Measurements from ENCODE around the gene FRAS1.
"Not testable (repeated sequence)": the region's sequence is repeated elsewhere in the genome, so short reads cannot be mapped to it uniquely, and the experiment has no call there.

Gene FRAS1

DNA sequence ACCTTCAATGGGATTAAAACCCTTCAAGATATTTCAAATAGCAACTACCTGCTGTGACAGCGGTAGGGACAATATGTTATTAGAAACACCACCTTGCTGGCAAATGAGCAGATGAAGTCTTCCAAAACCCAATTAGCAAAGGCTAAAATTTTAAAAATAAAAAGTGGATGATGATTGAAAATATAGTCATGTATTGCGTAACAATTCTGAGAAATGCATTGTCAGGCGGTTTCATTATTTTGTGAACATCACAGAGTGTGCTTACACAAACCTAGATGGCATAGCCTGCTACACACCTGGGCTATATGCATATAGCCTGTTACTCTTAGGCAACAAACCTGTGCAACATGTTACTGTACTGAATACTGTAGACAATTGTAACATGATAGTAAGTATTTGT, 403.2 kb downstream of the FRAS1 start:
- Histone ChIP-seq H3K27me3 (no peaks in the 10 kb centered on the region), H3K9ac (no peak overlapping the region), H4K20me1 (no peaks in the 10 kb centered on the region), H3K9me3 (no peaks in the 10 kb centered on the region), H3K36me3 (no peaks in the 10 kb centered on the region), H3K4me3 (no peak overlapping the region), H3K4me2 (no peak overlapping the region), H3K4me1 (no peaks in the 10 kb centered on the region), H3K27ac (no peak overlapping the region)
- TF ChIP-seq Cebpa-rat (IDR thresholded peaks at IDR 0.05), result peak; percentile 84; the same call in 1 of the 2 replicates

DNA sequence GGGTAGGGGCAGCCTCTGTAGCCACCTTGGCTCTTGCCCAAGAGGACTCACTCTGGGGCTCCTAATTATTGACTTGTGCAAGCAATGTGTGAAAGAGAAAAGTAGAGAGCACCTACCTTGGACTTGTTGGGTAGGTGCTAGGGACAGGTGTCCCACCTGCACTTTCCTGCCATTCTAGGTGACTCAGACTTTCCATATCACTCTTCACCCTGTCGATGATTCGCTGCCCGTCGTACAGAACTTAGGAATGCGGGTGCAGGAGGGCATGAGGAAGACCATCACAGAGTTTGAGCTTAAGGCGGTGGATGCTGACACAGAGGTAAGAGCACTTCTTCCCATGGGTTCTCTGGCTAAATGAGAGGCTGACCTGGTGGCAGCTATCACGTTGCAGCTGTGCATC, 407.1 kb downstream of the FRAS1 start:
- no peak for TF ChIP-seq Cebpa-rat (IDR thresholded peaks at IDR 0.05)
- Histone ChIP-seq H3K27me3 (no peaks in the 10 kb centered on the region), H3K4me2 (no peak overlapping the region), H3K4me1 (no peaks in the 10 kb centered on the region), H3K9me3 (no peaks in the 10 kb centered on the region), H3K27ac (no peak overlapping the region), H3K36me3 (no peaks in the 10 kb centered on the region), H3K9ac (no peak overlapping the region), H4K20me1 (no peaks in the 10 kb centered on the region), H3K4me3 (no peak overlapping the region)

DNA sequence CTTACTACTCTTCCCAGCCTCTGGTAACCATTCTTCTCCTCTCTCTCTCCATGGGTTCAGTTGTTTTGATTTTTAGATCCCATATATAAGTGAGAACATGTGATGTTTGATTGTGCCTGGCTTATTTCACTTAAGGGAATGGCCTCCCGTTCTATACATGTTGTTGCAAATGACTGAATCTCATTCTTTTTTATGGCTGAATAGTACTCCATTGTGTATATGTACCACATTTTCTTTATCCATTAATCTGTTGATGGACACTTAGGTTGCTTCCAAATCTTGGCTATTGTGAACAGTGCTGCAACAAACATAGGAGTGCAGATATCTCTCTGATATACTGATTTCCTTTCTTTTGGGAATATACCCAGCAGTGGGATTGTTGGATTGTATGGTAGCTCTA, 410.1 kb downstream of the FRAS1 start:
- H3K4me1 ChIP-seq, H3K9ac ChIP-seq, H3K4me3 ChIP-seq, H3K27me3 ChIP-seq, H3K36me3 ChIP-seq, H4K20me1 ChIP-seq, H3K9me3 ChIP-seq, H3K4me2 ChIP-seq, H3K27ac ChIP-seq: not testable (repeated sequence)

DNA sequence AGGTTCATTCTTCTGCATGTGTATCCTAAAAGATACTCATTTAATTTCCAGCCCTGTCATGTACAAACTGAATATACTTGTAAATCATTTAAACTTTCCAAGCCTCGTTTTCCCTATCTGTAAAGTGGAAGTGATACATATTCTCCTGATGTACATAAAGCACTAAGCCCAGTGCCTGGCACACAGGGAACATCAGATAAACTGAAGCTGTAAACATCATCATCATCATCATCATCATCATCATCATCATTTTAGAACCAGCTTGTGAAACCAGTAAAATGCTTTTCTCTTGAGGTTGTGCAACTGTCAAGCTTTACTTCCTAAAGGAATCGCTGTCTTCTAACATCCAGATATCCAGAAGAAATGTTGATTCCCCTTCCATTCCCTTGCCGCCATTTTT, 411.1 kb downstream of the FRAS1 start:
- Histone ChIP-seq H3K4me2 (no peak overlapping the region), H3K9ac (no peak overlapping the region), H3K27me3 (no peaks in the 10 kb centered on the region), H3K36me3 (no peaks in the 10 kb centered on the region), H3K9me3 (no peaks in the 10 kb centered on the region), H4K20me1 (no peaks in the 10 kb centered on the region), H3K4me1 (no peaks in the 10 kb centered on the region), H3K4me3 (no peak overlapping the region), H3K27ac (no peak overlapping the region)
- no peak for TF ChIP-seq Cebpa-rat (IDR thresholded peaks at IDR 0.05)

DNA sequence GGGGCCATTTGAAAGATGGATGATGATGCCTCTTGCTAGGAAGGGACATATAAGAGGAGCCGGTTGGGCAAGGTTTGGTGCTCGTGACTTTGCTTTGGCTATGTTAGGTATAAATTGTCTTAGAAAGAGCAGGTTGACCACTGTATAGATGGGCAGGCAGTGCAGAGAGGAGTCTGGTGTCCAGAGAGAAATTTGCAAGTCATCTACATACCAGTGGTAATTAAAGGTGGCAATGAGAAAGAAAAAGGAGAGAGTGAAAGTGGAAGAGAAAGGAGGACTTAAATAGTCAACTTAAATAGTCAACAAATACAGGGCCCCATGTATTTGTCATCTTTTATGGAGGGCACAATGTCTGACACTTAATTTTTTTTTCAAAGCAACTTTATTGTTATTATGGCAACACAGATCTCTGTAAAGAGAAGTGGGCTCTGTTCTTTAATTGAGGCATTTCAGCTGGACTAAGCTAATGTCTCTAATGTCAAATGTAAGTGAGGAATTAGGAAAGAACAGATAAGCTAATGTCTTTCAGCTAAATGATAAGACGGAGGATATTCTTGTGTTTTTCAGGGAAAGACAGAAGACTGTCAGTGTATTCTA, 419.1 kb downstream of the FRAS1 start:
- Histone ChIP-seq H3K9ac (no peak overlapping the region), H3K36me3 (no peaks in the 10 kb centered on the region)
- TF ChIP-seq Cebpa-rat (IDR thresholded peaks at IDR 0.05), result no peak

DNA sequence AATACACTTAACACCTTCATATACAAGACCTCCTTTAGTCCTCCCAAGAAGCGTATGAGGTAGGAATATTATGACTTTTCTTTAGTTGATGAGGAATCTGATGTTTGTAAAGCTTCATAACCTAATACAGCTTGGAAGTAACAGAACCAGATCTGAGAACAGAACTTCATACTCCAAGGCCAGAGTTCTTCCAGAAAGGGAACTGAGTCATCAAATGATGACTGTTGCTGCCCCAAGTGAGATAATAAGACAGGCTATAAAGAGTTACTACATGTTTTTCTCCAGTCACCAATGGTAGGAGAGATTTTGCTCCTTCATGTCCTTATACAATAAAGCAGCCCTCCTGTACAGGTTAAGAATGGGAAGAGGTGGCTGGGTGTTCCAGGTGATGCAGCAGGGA, 420.2 kb downstream of the FRAS1 start:
- no peaks in the 10 kb centered on the region for H4K20me1 ChIP-seq
- H3K4me1 ChIP-seq, result peaks cover 14% of the 10 kb centered on the region
- H3K9ac ChIP-seq, result no peak overlapping the region
- H3K4me2 ChIP-seq, result no peak overlapping the region
- no peaks in the 10 kb centered on the region for H3K36me3 ChIP-seq
- H3K27ac ChIP-seq, result no peak overlapping the region
- H3K4me3 ChIP-seq, result no peak overlapping the region
- no peaks in the 10 kb centered on the region for H3K27me3 ChIP-seq
- H3K9me3 ChIP-seq, result no peaks in the 10 kb centered on the region
- no peak for TF ChIP-seq Cebpa-rat (IDR thresholded peaks at IDR 0.05)

More for the DNA sequence above, 419.1 kb downstream of the FRAS1 start:
- H3K27me3 ChIP-seq, result no peaks in the 10 kb centered on the region
- no peak overlapping the region for H3K27ac ChIP-seq
- no peak overlapping the region for H3K4me2 ChIP-seq
- H3K9me3 ChIP-seq, result no peaks in the 10 kb centered on the region
- H4K20me1 ChIP-seq, result no peaks in the 10 kb centered on the region
- peaks cover 14% of the 10 kb centered on the region for H3K4me1 ChIP-seq
- no peak overlapping the region for H3K4me3 ChIP-seq

DNA sequence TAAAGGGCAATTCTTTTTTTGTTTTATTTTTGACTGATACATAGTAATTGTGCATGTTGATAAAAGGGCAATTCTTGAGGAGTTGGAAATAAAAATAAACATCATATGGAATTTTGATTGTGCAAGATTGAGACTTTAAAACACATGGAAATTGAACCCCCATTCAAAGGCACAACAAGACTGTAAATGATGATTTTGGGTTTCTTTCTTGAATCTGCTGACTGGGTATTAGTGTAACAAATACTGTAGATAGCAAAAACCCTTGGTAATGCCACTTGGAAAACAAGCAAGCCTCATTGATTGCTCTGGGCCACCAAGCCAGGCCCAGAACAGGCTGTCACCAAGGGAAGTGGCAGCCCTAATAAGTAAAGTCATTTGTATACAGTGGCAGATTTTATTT, 421.4 kb downstream of the FRAS1 start:
- TF ChIP-seq Cebpa-rat (IDR thresholded peaks at IDR 0.05), result no peak
- Histone ChIP-seq H3K27me3 (no peaks in the 10 kb centered on the region), H3K9ac (no peak overlapping the region), H3K36me3 (no peaks in the 10 kb centered on the region), H4K20me1 (no peaks in the 10 kb centered on the region), H3K4me2 (peak overlapping the region; percentile 40), H3K4me3 (no peak overlapping the region), H3K4me1 (peaks cover 14% of the 10 kb centered on the region), H3K9me3 (no peaks in the 10 kb centered on the region), H3K27ac (no peak overlapping the region)

DNA sequence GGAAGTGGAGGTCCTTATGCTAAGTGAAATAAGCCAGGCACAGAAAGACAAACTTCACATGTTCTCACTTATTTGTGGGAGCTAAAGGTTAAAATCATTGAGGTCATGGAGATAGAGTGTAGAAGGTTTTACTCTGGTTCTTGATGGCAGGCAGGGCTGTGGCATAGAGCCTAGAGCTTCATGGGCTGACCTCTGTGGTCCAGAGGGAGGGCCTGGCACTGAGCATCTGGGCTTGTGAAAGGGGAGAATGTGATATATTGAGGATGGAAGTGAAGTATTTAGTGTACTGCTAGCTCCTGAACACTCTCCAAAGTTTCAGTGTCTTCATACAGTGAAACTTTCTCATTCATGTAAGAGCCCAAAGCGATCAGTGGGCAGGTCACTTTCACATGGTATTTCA, 423.2 kb downstream of the FRAS1 start:
- no peak overlapping the region for H3K27ac ChIP-seq
- H3K4me3 ChIP-seq, result no peak overlapping the region
- H3K9me3 ChIP-seq, result no peaks in the 10 kb centered on the region
- no peak overlapping the region for H3K4me2 ChIP-seq
- H4K20me1 ChIP-seq, result no peaks in the 10 kb centered on the region
- no peak for TF ChIP-seq Cebpa-rat (IDR thresholded peaks at IDR 0.05)
- H3K27me3 ChIP-seq, result no peaks in the 10 kb centered on the region
- H3K4me1 ChIP-seq, result peaks cover 14% of the 10 kb centered on the region
- no peak overlapping the region for H3K9ac ChIP-seq
- no peaks in the 10 kb centered on the region for H3K36me3 ChIP-seq

DNA sequence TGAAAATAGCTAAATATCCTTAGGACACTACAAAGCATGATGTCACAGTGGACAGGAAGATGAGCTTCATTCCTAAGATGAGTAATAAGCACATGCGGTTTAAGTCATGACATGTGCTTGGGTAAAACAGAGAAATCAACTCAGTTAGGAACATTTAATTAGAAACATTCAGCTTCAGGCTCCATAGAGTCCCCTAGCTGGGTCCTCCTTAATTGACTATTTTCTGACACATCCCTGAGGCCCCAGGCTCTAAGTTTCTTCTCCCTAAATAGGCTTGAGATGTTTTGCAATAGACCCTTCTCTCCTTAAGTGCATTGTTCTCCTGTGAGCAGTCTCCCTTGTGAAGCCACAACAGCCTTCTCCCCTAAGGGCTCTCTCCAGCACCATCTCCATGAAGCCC, 424.1 kb downstream of the FRAS1 start:
- H3K27me3 ChIP-seq, result no peaks in the 10 kb centered on the region
- no peaks in the 10 kb centered on the region for H3K36me3 ChIP-seq
- no peaks in the 10 kb centered on the region for H4K20me1 ChIP-seq
- no peak overlapping the region for H3K4me2 ChIP-seq
- no peak for TF ChIP-seq Cebpa-rat (IDR thresholded peaks at IDR 0.05)
- no peak overlapping the region for H3K27ac ChIP-seq
- H3K4me1 ChIP-seq, result peaks cover 14% of the 10 kb centered on the region
- H3K9ac ChIP-seq, result no peak overlapping the region
- H3K4me3 ChIP-seq, result no peak overlapping the region
- H3K9me3 ChIP-seq, result no peaks in the 10 kb centered on the region

DNA sequence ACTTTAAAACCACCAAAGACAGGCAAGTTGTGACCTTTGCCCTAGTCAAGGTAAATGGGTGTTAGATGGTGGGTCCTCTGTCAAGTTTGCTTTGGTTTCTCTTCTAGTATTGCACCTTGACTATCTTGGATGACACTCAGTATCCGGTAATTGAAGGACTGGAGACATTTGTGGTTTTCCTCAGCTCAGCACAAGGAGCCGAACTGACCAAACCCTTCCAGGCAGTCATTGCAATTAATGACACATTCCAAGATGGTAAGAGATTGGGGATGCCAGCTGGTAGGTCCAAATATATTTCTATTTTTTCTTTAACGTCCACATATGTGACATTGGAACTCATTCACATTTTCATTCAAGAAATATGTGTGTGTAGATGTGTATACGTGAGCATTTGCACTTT, 425.2 kb downstream of the FRAS1 start:
- peaks cover 14% of the 10 kb centered on the region for H3K4me1 ChIP-seq
- H3K36me3 ChIP-seq, result no peaks in the 10 kb centered on the region
- no peak overlapping the region for H3K4me3 ChIP-seq
- TF ChIP-seq Cebpa-rat (IDR thresholded peaks at IDR 0.05), result no peak
- H3K27me3 ChIP-seq, result no peaks in the 10 kb centered on the region
- no peak overlapping the region for H3K27ac ChIP-seq
- no peaks in the 10 kb centered on the region for H4K20me1 ChIP-seq
- H3K4me2 ChIP-seq, result no peak overlapping the region
- H3K9ac ChIP-seq, result no peak overlapping the region
- H3K9me3 ChIP-seq, result no peaks in the 10 kb centered on the region

DNA sequence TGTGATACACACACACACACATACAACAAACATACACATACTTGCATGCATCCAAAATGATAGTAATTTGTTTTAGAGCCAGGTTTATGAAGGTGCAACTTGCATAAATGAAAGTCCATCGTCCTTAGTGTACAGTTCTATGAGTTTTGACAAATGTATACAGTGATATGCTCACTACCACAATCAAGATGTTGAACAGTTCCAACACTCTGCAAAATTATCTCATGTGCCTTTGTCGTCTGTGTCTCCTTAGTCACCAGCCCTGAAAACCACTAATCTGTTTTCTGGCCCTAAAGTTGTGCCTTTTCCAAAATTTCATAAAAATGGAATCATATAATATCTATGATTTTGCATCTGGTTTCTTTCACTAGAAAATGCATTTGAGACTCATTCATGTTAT, 426.7 kb downstream of the FRAS1 start:
- Histone ChIP-seq H3K27me3 (no peaks in the 10 kb centered on the region), H3K9me3 (no peaks in the 10 kb centered on the region), H3K4me1 (peaks cover 10% of the 10 kb centered on the region), H3K4me2 (no peak overlapping the region), H3K4me3 (no peak overlapping the region), H3K27ac (no peak overlapping the region), H3K36me3 (no peaks in the 10 kb centered on the region), H3K9ac (no peak overlapping the region), H4K20me1 (no peaks in the 10 kb centered on the region)
- no peak for TF ChIP-seq Cebpa-rat (IDR thresholded peaks at IDR 0.05)

Measured in BLaER1 (cell line).